ENCODE data around the gene NPLOC4.

NPLOC4 gene

DNA sequence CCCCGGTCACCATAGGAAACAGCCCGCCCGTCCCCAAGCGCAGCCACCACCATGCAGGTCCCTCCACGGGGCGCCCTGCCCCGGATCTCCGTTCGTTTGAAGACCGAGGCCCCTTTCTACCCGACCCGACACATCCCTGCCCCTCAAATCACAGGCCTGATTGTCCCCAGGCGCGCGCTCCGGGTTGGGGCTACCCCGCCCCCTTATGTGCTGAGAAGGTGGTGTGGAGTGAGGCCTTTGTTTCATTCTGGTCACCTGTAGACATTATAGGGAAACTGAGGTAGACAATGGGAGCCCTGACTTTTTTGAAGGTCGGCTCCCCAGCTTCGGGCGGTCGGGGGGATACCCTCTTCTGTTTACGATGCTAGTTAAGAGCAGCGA, 123.5 kb downstream of the NPLOC4 start:
- TF ChIP-seq, protein P1, sequence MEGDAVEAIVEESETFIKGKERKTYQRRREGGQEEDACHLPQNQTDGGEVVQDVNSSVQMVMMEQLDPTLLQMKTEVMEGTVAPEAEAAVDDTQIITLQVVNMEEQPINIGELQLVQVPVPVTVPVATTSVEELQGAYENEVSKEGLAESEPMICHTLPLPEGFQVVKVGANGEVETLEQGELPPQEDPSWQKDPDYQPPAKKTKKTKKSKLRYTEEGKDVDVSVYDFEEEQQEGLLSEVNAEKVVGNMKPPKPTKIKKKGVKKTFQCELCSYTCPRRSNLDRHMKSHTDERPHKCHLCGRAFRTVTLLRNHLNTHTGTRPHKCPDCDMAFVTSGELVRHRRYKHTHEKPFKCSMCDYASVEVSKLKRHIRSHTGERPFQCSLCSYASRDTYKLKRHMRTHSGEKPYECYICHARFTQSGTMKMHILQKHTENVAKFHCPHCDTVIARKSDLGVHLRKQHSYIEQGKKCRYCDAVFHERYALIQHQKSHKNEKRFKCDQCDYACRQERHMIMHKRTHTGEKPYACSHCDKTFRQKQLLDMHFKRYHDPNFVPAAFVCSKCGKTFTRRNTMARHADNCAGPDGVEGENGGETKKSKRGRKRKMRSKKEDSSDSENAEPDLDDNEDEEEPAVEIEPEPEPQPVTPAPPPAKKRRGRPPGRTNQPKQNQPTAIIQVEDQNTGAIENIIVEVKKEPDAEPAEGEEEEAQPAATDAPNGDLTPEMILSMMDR (IDR thresholded peaks at IDR 0.05; ENCODE audit: low read depth, low read length, missing control alignments), result no peak
- no peak for DNase-seq (ENCODE audit: low read depth)
- peak overlapping the region; percentile 68 for H3K4me3 ChIP-seq (ENCODE audit: low read depth, low read length)
- in situ Hi-C loops (cut with HindIII; ENCODE audit: low sequenced_read_pairs), result loop anchor here (5.0 kb wide), 1 partner anchor 111 kb away; no protein-coding TSS in a partner anchor

DNA sequence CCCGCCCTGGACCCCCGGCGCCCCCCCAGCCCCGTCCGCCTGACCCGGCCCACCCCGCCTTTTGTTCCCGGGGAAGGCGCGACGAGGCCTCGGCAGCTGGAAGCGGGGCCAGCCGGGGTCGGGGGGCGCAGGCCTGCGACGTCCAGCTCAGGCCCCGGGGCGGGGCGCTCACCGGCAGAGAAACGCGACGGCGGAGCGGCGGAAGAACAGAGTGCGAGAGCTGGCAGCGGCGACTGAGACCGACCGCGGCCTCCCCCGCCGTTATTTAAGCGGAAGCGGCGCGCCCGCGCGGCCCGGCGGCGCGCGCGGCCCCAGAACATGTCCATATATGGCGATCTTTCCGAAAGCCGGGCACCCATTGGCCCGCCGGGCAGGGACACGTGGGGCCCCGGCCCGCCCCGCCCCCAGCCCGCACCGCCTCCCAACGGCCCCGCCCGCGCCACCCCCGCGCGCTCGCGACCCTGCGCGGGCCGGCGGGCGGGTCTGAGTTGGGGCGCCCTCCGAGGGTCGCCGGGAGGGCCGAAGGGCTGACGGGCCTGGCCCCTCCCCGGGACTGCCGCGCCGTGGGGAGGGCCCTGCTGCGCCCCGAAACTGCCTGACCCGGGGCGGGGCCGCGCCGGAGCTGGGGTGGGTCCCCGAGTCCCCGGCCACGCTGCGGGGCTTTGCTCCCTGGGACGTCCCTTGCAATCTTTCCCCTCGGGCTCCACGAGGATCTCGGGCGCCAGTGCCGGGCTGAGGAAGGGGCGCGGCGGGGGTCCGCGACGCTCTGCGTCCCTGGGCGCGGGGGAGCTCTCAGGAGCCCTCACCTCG, 124.1 kb downstream of the NPLOC4 start, which contains the start of gene ACTG1:
ACTG1 (minus strand) TSS at position 238 of the 810 bp plus-strand sequence. CDS start 445 bp downstream, outside the sequence.
- peak; percentile 78 for DNase-seq (ENCODE audit: low read depth)
- TF ChIP-seq, protein P1 (IDR thresholded peaks at IDR 0.05; ENCODE audit: low read depth, low read length, missing control alignments), result no peak
- in situ Hi-C loops (cut with HindIII; ENCODE audit: low sequenced_read_pairs), result loop anchor here (5.0 kb wide), 1 partner anchor 110 kb away; no protein-coding TSS in a partner anchor
- peak within 1 kb of the TSS; percentile 97 for H3K4me3 ChIP-seq (ENCODE audit: low read depth, low read length)

DNA sequence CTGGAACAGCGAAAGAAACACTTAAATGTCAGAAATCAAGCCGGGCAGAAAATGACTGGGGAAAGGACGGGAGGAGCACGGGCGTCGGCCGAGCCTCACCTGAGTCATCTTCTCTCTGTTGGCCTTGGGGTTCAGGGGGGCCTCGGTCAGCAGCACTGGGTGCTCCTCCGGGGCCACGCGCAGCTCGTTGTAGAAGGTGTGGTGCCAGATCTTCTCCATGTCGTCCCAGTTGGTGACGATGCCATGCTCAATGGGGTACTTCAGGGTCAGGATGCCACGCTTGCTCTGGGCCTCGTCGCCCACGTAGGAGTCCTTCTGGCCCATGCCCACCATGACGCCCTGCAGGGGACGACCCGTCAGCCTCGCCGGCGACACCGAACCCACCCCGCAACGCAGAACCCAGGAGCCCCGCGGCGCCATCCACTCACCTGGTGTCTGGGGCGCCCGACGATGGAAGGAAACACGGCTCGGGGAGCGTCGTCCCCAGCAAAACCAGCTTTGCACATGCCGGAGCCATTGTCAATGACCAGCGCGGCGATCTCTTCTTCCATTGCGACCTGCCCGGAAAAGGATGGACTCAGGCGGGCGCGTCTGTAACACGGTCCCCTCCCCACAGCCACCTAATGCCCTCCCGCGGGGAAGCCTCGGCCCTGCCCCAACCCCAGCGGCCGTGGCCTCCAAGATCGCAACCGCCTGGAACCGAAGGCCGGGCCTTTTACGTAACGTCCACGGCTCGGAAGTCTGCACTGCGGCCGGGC, 124.9 kb downstream of the NPLOC4 start:
- no peak for DNase-seq (ENCODE audit: low read depth)
- TF ChIP-seq, protein P1 (IDR thresholded peaks at IDR 0.05; ENCODE audit: low read depth, low read length, missing control alignments), result no peak
- H3K4me3 ChIP-seq (ENCODE audit: low read depth, low read length), result peak overlapping the region; percentile 97
- in situ Hi-C loops (cut with HindIII; ENCODE audit: low sequenced_read_pairs), result loop anchor here (5.0 kb wide), 1 partner anchor 110 kb away; no protein-coding TSS in a partner anchor

DNA sequence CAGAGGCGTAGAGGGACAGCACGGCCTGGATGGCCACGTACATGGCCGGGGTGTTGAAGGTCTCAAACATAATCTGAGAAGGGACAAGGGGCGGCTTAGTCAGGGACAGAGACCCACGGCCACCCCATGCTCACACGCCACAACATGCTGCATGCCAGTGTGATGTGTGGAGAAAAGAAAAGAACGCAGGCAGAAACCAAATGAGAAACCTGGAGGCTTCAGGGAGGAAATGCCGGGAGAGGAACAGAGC, 125.4 kb downstream of the NPLOC4 start:
- in situ Hi-C loops (cut with HindIII; ENCODE audit: low sequenced_read_pairs), result loop anchor here (5.0 kb wide), 1 partner anchor 109 kb away; no protein-coding TSS in a partner anchor
- H3K4me3 ChIP-seq (ENCODE audit: low read depth, low read length), result peak overlapping the region; percentile 97
- TF ChIP-seq, protein P1 (IDR thresholded peaks at IDR 0.05; ENCODE audit: low read depth, low read length, missing control alignments), result no peak
- no peak for DNase-seq (ENCODE audit: low read depth)

DNA sequence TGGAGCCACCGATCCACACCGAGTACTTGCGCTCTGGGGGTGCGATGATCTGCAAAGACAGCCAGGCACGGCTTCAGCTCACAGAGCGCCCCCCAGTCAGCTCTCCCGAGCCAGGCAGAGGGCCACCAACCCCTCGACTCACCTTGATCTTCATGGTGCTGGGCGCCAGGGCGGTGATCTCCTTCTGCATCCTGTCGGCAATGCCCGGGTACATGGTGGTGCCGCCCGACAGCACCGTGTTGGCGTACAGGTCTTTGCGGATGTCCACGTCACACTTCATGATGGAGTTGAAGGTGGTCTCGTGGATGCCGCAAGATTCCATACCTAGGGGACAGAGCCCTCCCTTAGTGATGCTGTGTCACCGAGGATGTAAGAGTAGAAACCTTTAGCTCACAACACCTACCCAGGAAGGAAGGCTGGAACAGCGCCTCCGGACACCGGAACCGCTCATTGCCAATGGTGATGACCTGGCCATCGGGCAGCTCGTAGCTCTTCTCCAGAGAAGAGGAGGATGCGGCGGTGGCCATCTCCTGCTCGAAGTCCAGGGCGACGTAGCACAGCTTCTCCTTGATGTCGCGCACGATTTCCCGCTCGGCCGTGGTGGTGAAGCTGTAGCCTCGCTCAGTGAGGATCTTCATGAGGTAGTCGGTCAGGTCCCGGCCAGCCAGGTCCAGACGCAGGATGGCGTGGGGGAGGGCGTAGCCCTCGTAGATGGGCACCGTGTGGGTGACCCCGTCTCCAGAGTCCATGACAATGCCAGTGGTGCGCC, 125.9 kb downstream of the NPLOC4 start:
- H3K4me3 ChIP-seq (ENCODE audit: low read depth, low read length), result peak overlapping the region; percentile 97
- TF ChIP-seq, protein P1 (IDR thresholded peaks at IDR 0.05; ENCODE audit: low read depth, low read length, missing control alignments), result no peak
- no peak for DNase-seq (ENCODE audit: low read depth)
- in situ Hi-C loops (cut with HindIII; ENCODE audit: low sequenced_read_pairs), result loop anchor here (5.0 kb wide), 1 partner anchor 109 kb away; no protein-coding TSS in a partner anchor
